NT2/D1 (cell line): ENCODE data around the gene MIER2.

Experiments used
- DNase-seq: peaks from one replicate; pipeline ENCODE4 v3.0.0-alpha.2; 2011; ENCODE audit warnings: low read depth, low spot score
- H3K27me3 ChIP-seq: 2 replicates; pipeline ENCODE4 v1.6.0; 2011; ENCODE audit warnings: mild to moderate bottlenecking; ENCODE audit not compliant: insufficient read length, insufficient read depth
- H3K36me3 ChIP-seq: 2 replicates; pipeline ENCODE4 v1.6.1; 2011; ENCODE audit warnings: mild to moderate bottlenecking, low read length, mixed read lengths; ENCODE audit not compliant: insufficient read depth, insufficient read length
- H3K4me1 ChIP-seq: 2 replicates; pipeline ENCODE4 v1.5.1; 2011; ENCODE audit not compliant: insufficient read depth, insufficient read length
- H3K4me3 ChIP-seq: 2 replicates; pipeline ENCODE4 v1.5.1; 2011; ENCODE audit warnings: low read depth; ENCODE audit not compliant: insufficient read length
- H3K9ac ChIP-seq: 2 replicates; pipeline ENCODE4 v1.6.0; 2011; ENCODE audit warnings: low read depth; ENCODE audit not compliant: insufficient read length
- H3K9me3 ChIP-seq: 2 replicates; pipeline ENCODE4 v1.5.1; 2011; ENCODE audit warnings: mild to moderate bottlenecking, low read length; ENCODE audit not compliant: insufficient read depth
- SUZ12 ChIP-seq: IDR thresholded peaks from 2 replicates; pipeline ENCODE4 v1.6.1; 2011; ENCODE audit not compliant: insufficient read length, insufficient read depth; ENCODE audit errors: extremely low read depth
- YY1 ChIP-seq: IDR thresholded peaks from 2 replicates; pipeline ENCODE4 v1.6.1; 2011; ENCODE audit not compliant: insufficient read length, insufficient read depth
- ZNF274 ChIP-seq: IDR thresholded peaks from 2 replicates; pipeline ENCODE4 v1.6.1; 2011; ENCODE audit warnings: mild to moderate bottlenecking, low read depth, low read length

MIER2 gene

DNA sequence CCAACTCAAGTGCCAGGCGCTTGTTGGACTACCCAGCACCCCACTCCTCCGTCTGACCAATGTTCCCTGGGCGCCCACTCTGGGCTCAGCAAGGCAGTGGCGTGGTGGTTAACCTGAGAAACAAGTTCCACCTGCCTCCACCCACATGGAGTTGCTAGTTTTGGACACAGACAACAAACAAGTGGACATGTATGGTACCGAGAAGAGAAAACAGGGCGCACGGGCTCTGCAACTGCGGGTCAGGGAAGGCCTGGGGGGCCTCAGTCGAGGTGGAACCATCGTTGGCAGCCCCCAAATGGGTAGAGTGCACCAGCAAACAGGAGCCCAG lies 2.5 kb downstream of the MIER2 start:
- DNase-seq: no peak
- H3K36me3 ChIP-seq: peaks cover 50% of the 10 kb centered on the region
- peaks cover 11% of the 10 kb centered on the region; the same call in 1 of the 2 replicates for H3K9me3 ChIP-seq
- no peaks in the 10 kb centered on the region for H3K27me3 ChIP-seq
- peak overlapping the region; percentile 16 for H3K4me3 ChIP-seq
- TF ChIP-seq ZNF274 (no peak), YY1 (no peak), SUZ12 (no peak)
- peaks cover 22% of the 10 kb centered on the region for H3K4me1 ChIP-seq
- peak overlapping the region; percentile 44 for H3K9ac ChIP-seq

DNA sequence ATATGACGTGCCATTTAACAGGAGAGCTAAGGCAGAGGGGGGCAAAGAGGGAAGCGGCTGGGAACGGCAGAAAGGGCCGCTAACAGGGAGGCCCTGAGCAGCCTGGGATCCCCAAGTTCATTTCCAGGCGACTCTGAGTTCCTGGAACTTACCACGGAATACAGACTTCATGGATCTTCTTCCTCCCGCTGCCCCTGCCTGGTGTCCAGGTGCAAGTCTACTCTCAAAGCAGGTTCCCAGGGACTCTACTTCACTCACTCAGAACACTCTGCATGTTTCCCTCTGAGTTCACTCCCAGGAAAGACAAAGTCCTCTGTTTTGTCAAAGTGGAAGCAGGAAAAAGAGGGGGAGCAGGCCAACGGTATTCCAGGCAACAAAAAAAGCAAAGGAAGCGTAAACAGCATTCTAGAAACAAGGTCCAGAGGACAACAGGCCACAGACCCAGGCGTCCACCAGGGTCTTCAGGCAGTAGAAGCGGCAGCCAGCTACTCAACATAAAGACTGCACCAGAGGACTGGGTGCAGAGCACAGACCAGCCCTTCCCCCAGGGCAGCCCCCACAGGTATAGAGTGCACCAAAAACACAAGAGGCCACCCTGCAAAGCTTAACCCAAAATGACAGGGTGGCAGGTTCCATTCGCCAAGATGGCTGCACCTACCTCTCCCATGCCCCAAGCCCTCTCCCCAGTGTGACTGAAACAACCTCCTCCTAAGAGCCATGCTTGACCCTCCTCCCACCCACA lies 3.0 kb downstream of the MIER2 start:
- H3K4me1 ChIP-seq: peaks cover 22% of the 10 kb centered on the region
- TF ChIP-seq ZNF274: no peak
- no peak for TF ChIP-seq YY1
- no peak for TF ChIP-seq SUZ12
- no peaks in the 10 kb centered on the region for H3K27me3 ChIP-seq
- peak overlapping the region; percentile 16 for H3K4me3 ChIP-seq
- no peak for DNase-seq
- peaks cover 50% of the 10 kb centered on the region for H3K36me3 ChIP-seq
- H3K9me3 ChIP-seq: peaks cover 11% of the 10 kb centered on the region; the same call in 1 of the 2 replicates
- peak overlapping the region; percentile 44 for H3K9ac ChIP-seq

DNA sequence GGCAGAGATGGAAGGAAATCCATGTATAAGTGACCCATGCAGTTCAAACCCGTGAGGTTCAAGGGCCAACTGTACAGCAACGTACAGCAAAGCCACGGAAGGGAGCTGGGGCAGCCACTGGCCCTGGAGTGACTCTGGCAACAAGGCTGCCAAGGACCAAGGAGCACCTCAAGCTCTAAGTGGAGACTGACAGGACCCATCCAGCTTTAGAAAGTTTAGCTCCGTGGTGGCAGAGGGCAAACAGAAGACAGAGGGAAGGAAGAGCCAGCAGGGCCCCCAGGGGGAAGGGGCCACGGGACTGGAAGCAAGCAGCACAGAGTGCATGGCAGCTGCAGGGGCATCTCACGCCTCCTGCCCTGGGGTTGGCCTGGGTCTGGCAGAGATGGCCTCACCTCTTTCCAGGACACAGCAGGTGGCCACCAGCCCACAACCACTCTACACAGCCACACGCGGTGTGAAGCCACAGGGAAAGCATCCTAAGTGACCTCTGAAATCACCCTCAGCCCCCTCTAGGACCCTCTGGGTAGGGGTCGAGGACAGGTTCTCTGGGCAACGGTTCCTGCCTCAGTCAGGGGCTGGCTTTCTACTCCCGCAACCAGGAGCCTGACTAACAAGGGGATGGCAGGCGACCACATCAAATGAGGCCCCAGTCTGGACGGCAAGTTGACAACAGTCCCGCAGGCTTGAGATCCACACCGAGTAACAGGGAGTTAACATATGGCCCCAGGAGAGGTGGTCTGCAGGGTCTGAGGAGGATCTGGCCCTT lies 3.8 kb downstream of the MIER2 start:
- Histone ChIP-seq H3K27me3 (no peaks in the 10 kb centered on the region), H3K4me1 (peaks cover 23% of the 10 kb centered on the region), H3K9me3 (peaks cover 9% of the 10 kb centered on the region; the same call in 1 of the 2 replicates), H3K9ac (no peak overlapping the region), H3K4me3 (no peak overlapping the region), H3K36me3 (peaks cover 56% of the 10 kb centered on the region)
- no peak for TF ChIP-seq ZNF274
- no peak for TF ChIP-seq SUZ12
- TF ChIP-seq YY1: no peak
- no peak for DNase-seq

DNA sequence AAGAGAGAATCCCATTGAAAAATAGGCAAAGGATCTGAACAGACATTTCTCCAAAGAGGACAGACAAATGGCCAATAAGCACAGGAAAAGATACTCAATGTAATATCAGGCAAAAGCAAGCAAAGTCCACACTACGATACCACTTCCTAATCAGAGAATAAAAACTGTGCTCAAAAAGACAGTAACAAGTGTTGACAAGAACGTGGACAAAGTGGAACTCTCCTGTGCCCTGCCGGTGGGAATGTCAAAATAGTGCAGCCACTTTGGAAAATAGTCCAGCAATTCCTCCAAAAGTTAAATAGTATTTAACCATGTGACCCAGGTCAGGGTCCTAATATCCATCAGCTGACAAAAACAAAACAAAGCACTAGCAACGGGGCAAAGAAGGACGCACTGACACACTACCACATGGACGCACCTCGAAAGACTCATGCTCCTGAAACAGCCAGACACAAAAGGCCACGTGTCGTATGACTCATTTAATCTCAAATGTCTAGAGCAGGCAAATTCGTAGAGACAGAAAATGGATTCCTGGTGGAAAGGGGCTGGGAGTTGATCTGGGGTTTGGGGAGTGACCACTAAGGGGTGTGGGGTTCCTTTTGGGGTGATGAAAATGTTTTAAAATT lies 5.2 kb downstream of the MIER2 start:
- Histone ChIP-seq H3K36me3 (peaks cover 70% of the 10 kb centered on the region), H3K4me3 (no peak overlapping the region), H3K27me3 (no peaks in the 10 kb centered on the region), H3K4me1 (peaks cover 22% of the 10 kb centered on the region), H3K9me3 (no peaks in the 10 kb centered on the region), H3K9ac (no peak overlapping the region)
- TF ChIP-seq YY1: no peak
- no peak for TF ChIP-seq ZNF274
- no peak for TF ChIP-seq SUZ12
- DNase-seq: no peak

DNA sequence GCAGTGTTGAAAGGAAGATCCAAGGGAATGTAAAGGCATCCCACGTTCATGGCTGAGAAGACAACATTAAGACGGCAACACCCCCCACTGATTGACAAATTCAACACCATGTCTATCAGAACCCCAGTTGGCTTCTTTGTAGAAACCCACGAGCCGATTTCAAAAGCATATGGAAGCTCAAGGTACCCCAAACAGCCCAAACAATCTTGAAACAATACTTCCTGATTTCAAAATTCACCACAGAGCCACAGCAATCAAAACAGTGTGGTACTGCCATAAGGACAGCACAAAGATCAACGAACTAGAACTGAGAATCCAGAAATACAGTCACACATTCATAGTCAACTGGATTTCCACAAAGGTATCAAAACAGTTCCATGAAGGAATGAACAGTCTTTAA lies 6.2 kb downstream of the MIER2 start:
- no peak for DNase-seq
- no peaks in the 10 kb centered on the region for H3K27me3 ChIP-seq
- H3K9me3 ChIP-seq: no peaks in the 10 kb centered on the region
- TF ChIP-seq ZNF274: no peak
- no peak for TF ChIP-seq YY1
- no peak for TF ChIP-seq SUZ12
- H3K4me3 ChIP-seq: no peak overlapping the region
- peaks cover 74% of the 10 kb centered on the region for H3K36me3 ChIP-seq
- H3K9ac ChIP-seq: no peak overlapping the region
- H3K4me1 ChIP-seq: peaks cover 20% of the 10 kb centered on the region

DNA sequence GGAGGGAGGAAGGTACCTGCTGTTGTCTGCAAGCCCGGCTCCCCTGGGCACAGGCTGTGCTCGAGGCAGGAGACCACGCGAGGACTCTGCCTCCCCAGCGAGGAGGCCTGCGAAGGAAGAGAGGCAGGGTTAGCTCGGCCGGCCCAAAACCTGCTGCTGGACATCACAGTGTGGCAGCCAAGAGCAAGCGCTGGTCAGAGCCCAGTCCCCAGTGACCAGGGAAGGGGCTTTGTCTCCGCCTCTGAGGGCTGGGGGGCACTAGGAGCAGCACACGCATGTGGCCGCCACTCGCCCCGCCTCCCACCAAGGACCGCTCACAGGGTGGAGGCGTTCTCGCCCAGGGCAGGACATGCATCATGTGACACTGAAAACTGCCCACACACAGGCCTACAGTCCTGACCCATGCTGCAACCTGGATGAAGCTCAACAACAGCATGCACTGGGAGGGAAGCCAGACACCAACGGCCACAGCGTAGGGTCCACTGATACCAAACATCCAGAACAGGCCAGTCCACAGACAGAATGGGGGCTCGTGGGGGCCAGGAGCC lies 8.5 kb downstream of the MIER2 start:
- H3K9me3 ChIP-seq: no peaks in the 10 kb centered on the region
- peaks cover 7% of the 10 kb centered on the region for H3K4me1 ChIP-seq
- no peak for TF ChIP-seq ZNF274
- TF ChIP-seq SUZ12: no peak
- TF ChIP-seq YY1: no peak
- DNase-seq: no peak
- H3K27me3 ChIP-seq: no peaks in the 10 kb centered on the region
- no peak overlapping the region for H3K9ac ChIP-seq
- no peak overlapping the region for H3K4me3 ChIP-seq
- H3K36me3 ChIP-seq: peaks cover 59% of the 10 kb centered on the region

DNA sequence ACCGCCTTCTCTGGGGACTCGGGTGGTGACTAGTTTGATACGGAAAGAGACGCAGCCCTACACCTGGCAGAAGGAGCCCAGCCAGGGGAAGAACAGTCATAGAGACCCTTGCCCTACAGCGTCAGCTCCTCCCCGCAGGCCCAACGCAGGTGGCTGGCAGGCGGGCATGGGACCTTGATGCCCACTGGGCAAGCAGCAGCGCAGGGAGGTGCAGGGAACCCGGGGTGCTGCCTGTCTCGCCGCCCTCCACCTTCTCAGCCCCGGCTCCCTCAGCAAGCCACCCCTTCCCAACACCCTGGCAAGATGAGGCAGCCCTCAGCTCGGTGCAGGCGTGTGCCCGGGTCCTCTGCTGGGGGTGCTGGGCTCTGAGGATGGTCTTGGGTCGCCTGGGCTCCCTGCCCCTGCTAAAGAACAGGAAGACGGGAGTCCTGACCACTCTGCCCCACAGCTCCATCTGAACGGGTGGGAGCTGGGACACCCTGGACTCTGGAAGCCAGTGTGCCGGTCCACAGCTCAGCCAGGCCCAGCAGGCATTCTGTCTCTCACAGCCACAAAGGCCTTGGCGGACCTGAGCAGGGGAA lies 9.0 kb downstream of the MIER2 start:
- Histone ChIP-seq H3K9me3 (peaks cover 2% of the 10 kb centered on the region; the same call in 1 of the 2 replicates), H3K9ac (no peak overlapping the region), H3K4me1 (peaks cover 3% of the 10 kb centered on the region), H3K4me3 (no peak overlapping the region), H3K27me3 (no peaks in the 10 kb centered on the region), H3K36me3 (peaks cover 59% of the 10 kb centered on the region)
- TF ChIP-seq YY1 (no peak), SUZ12 (no peak), ZNF274 (no peak)
- DNase-seq: no peak
